Ishikawa (cell line): Measurements from ENCODE around the gene SPACA6.

Experiments
- CEBPB ChIP-seq: IDR thresholded peaks from 2 replicates; pipeline ENCODE4 v1.6.1; 2012
- CREB1 ChIP-seq: IDR thresholded peaks from 2 replicates; pipeline ENCODE4 v1.6.1; 2012; ENCODE audit warnings: low read depth
- EGR1 ChIP-seq: IDR thresholded peaks from 2 replicates; pipeline ENCODE4 v1.6.1; 2012
- EP300 ChIP-seq: IDR thresholded peaks from 2 replicates; pipeline ENCODE4 v1.6.1; 2012; ENCODE audit warnings: borderline replicate concordance
- FOXM1 ChIP-seq: IDR thresholded peaks from 2 replicates; pipeline ENCODE4 v1.6.1; 2012; ENCODE audit warnings: low read depth, borderline replicate concordance
- MAX ChIP-seq: IDR thresholded peaks from 2 replicates; pipeline ENCODE4 v1.6.1; 2012
- NFIC ChIP-seq: IDR thresholded peaks from 2 replicates; pipeline ENCODE4 v1.6.1; 2012
- RAD21 ChIP-seq: IDR thresholded peaks from 2 replicates; pipeline ENCODE4 v1.6.1; 2012; ENCODE audit warnings: low read depth
- REST ChIP-seq: IDR thresholded peaks from 2 replicates; pipeline ENCODE4 v1.6.1; 2012; ENCODE audit warnings: low read depth, mild to moderate bottlenecking
- TAF1 ChIP-seq: IDR thresholded peaks from 2 replicates; pipeline ENCODE4 v1.6.1; 2012; ENCODE audit warnings: low read depth, mild to moderate bottlenecking
- TCF12 ChIP-seq: IDR thresholded peaks from 2 replicates; pipeline ENCODE4 v1.6.1; 2012; ENCODE audit warnings: low read depth
- TEAD4 ChIP-seq: IDR thresholded peaks from 2 replicates; pipeline ENCODE4 v1.6.1; 2012
- USF1 ChIP-seq: IDR thresholded peaks from 2 replicates; pipeline ENCODE4 v1.6.1; 2012
- YY1 ChIP-seq: IDR thresholded peaks from 2 replicates; pipeline ENCODE4 v1.6.1; 2012; ENCODE audit warnings: low read depth
- ZBTB7A ChIP-seq: IDR thresholded peaks from 2 replicates; pipeline ENCODE4 v1.6.1; 2012; ENCODE audit warnings: low read depth

The SPACA6 gene

GRCh38 chr19:51664131-51664530 is 29.0 kb upstream of the SPACA6 start:
- TF ChIP-seq TAF1 (no peak), FOXM1 (no peak), ZBTB7A (no peak), CREB1 (no peak)

DNA sequence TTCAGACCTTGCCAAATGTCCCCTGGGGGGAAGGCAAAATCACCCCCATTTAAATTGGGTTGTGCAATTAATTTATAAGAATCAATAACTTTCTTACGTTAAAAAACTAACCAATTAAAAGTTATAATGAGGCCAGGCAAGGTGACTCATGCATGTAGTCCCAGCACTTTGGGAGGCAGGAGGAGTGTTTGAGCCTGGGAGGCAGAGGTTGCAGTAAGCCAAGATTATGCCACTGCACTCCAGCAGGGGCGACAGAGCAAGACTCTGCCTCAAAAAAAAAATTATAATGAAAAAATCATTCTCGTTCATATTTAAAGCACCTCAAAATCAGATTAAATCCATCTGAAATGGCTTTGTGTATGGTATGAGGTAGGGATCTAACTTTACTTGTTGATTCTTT is 28.1 kb upstream of the SPACA6 start:
- TF ChIP-seq EGR1 (no peak), RAD21 (no peak), YY1 (no peak), TAF1 (no peak), TCF12 (no peak), ZBTB7A (no peak), TEAD4 (no peak), EP300 (no peak), MAX (no peak), USF1 (no peak), NFIC (no peak), FOXM1 (no peak), CEBPB (no peak), CREB1 (no peak), REST (no peak)

GRCh38 chr19:51668216-51668615 is 24.9 kb upstream of the SPACA6 start:
- TF ChIP-seq CEBPB = no peak
- no peak for TF ChIP-seq RAD21
- TF ChIP-seq FOXM1 = no peak
- TF ChIP-seq MAX = no peak
- TF ChIP-seq CREB1 = no peak
- no peak for TF ChIP-seq EGR1
- TF ChIP-seq REST = no peak

- TF ChIP-seq FOXM1 = no peak
- TF ChIP-seq YY1 = no peak
- no peak for TF ChIP-seq REST
- no peak for TF ChIP-seq CREB1
- TF ChIP-seq MAX = no peak
- no peak for TF ChIP-seq NFIC
Measured at GRCh38 chr19:51676566-51677083, 16.5 kb upstream of the SPACA6 start.

GRCh38 chr19:51680474-51680873 is 12.7 kb upstream of the SPACA6 start:
- TF ChIP-seq RAD21 (no peak), REST (no peak), EP300 (no peak)
